ENCODE results near the gene FAM234A. TPM values are rescaled to one million over a fixed set of nuclear protein-coding genes. Genes with fewer than 3 reads are reported as not detected.

FAM234A gene
- polyA plus RNA-seq, 6 donors from 2014 or later = 19.3 to 28.7 (median 24.5) TPM

DNA sequence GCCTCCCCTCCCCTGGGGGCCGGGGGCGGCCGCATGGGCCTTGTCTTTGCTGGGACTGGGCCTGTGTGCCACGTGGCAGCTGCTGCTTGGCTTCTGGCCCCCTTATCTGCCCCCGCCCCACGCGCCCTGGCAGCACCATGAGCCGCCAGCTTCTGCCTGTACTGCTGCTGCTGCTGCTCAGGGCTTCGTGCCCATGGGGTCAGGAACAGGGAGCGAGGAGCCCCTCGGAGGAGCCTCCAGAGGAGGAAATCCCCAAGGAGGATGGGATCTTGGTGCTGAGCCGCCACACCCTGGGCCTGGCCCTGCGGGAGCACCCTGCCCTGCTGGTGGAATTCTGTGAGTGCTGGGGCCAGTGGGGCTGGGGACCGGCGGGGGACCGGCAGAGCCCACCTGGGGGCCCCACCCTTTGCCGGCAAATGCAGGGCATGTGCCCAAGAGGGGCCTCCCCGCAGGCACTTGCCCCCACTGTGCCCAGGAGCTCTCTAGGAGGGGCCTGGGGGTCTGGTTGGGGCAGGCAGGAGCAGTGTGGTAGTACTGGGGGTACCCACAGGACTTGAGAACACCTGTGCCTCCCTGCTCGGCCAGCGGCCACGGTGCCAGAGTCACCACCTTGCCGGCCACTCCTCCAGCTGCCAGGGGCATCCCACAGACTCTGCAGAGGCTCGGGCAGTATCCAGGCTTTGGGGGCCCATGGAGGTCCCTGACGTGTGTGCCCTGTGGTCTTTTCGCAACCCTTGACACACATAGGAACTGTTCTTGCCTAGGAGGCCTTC is 48.6 kb downstream of the FAM234A start, which contains the start of gene PDIA2:
PDIA2 (plus strand) TSS at position 132 of the 773 bp plus-strand sequence; CDS start at position 138, 6 bp downstream.
- no peak for ATAC-seq (ENCODE audit: low read depth in 2 of 2)
- no peak for DNase-seq
- Mint-ChIP-seq H3K27me3 (peaks cover 5 to 26% (median 15%) of the 10 kb centered on the region in 3 donors), H3K4me1 (peaks cover 0 to 3% (median 0%) of the 10 kb centered on the region in 3 donors), H3K4me3 (no peak within 1 kb of the TSS), H3K27ac (no peak within 1 kb of the TSS), H3K9me3 (no peaks in the 10 kb centered on the region), H3K36me3 (peaks cover 0 to 5% of the 10 kb centered on the region in 2 donors)

DNA sequence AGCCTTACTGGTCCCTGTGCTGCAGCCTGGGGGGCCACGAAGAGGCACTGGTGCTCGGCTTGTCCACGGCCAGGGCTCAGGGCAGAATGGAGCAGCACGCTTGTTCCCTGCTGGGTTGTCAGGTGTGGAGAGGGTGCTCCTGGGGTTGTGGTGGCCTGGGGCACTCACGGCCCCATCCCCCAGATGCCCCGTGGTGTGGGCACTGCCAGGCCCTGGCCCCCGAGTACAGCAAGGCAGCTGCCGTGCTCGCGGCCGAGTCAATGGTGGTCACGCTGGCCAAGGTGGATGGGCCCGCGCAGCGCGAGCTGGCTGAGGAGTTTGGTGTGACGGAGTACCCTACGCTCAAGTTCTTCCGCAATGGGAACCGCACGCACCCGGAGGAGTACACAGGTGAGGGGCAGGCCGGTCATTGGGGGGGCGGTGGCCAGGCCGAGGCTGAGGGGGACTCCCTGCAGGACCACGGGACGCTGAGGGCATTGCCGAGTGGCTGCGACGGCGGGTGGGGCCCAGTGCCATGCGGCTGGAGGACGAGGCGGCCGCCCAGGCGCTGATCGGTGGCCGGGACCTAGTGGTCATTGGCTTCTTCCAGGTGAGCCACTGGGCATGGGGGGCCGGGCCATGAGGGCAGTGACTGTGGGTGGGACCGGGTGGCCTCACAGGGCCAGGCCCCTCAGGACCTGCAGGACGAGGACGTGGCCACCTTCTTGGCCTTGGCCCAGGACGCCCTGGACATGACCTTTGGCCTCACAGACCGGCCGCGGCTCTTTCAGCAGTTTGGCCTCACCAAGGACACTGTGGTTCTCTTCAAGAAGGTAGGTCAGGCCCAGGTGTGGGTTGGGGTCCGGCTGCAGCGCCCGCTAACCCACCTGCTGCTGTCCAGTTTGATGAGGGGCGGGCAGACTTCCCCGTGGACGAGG is 49.8 kb downstream of the FAM234A start:
- Mint-ChIP-seq H3K27ac (no peak overlapping the region), H3K27me3 (peaks cover 0 to 14% (median 8%) of the 10 kb centered on the region in 3 donors), H3K4me3 (no peak overlapping the region), H3K36me3 (peaks cover 0 to 8% of the 10 kb centered on the region in 2 donors), H3K4me1 (peaks cover 0 to 3% (median 0%) of the 10 kb centered on the region in 3 donors), H3K9me3 (no peaks in the 10 kb centered on the region)
- DNase-seq = no peak
- no peak for ATAC-seq (ENCODE audit: low read depth in 2 of 2)

DNA sequence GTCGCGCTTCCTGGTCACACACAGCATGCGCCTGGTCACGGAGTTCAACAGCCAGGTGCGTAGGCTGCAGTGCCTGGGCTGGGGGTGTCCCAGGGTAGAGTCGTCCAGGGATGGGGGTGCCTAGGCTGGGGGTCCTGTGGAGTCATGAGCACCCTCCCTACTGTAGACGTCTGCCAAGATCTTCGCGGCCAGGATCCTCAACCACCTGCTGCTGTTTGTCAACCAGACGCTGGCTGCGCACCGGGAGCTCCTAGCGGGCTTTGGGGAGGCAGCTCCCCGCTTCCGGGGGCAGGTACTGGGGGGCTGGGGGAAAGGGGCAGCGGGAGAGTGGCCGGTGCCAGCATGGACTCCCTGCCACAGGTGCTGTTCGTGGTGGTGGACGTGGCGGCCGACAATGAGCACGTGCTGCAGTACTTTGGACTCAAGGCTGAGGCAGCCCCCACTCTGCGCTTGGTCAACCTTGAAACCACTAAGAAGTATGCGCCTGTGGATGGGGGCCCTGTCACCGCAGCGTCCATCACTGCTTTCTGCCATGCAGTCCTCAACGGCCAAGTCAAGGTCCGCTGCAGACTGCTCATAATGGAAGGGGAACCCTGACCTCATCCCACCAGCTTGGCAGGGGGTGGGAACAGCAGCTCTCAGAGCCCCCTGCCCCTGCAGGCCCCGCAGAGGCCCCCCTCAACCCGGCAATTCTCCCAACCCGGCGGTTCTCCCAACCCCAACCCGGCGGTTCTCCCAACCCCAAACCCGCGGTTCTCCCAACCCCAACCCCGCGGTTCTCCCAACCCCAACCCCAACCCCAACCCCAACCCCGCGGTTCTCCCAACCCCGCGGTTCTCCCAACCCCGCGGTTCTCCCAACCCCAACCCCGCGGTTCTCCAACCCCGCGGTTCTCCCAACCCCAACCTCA is 50.8 kb downstream of the FAM234A start:
- no peaks in the 10 kb centered on the region for H3K9me3 Mint-ChIP-seq
- H3K27ac Mint-ChIP-seq = no peak overlapping the region
- DNase-seq = no peak
- no peak for ATAC-seq (ENCODE audit: low read depth in 2 of 2)
- H3K4me1 Mint-ChIP-seq = peaks cover 0 to 3% (median 0%) of the 10 kb centered on the region in 3 donors
- peaks cover 0 to 14% (median 7%) of the 10 kb centered on the region in 3 donors for H3K27me3 Mint-ChIP-seq
- H3K36me3 Mint-ChIP-seq = peaks cover 0 to 8% of the 10 kb centered on the region in 2 donors
- no peak overlapping the region for H3K4me3 Mint-ChIP-seq

DNA sequence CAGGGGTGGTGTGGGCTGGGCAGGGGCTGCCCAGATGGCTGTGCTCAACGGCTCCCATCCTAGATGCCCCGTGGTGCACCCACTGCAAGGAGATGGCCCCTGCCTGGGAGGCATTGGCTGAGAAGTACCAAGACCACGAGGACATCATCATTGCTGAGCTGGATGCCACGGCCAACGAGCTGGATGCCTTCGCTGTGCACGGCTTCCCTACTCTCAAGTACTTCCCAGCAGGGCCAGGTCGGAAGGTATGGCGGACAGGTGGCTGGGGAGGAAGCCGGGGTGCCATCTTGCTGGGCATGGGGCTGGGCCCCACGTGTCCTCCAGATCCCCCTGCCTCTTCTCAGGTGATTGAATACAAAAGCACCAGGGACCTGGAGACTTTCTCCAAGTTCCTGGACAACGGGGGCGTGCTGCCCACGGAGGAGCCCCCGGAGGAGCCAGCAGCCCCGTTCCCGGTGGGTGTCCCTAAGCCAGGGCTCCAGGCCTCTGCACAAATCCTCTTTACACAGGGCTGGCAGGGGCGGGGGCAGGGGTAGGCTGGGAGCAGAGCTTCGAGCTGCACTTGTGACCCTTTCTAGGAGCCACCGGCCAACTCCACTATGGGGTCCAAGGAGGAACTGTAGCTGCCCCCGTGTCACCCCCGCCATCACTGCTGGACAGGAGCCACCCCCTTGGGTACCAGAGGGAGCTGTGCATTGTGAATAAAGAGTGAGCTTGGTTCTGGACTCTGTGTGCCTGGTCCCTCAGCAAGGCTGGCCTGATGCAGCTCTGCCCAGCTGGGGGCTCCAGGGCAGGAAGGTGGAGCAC is 52.1 kb downstream of the FAM234A start:
- no peaks in the 10 kb centered on the region for H3K9me3 Mint-ChIP-seq
- peaks cover 0 to 3% (median 0%) of the 10 kb centered on the region in 3 donors for H3K4me1 Mint-ChIP-seq
- H3K36me3 Mint-ChIP-seq = peaks cover 0 to 8% of the 10 kb centered on the region in 2 donors
- DNase-seq (no peak), ATAC-seq (ENCODE audit: low read depth in 2 of 2) (no peak)
- H3K4me3 Mint-ChIP-seq = no peak overlapping the region
- peaks cover 0 to 5% (median 0%) of the 10 kb centered on the region in 3 donors for H3K27me3 Mint-ChIP-seq
- no peak overlapping the region for H3K27ac Mint-ChIP-seq

DNA sequence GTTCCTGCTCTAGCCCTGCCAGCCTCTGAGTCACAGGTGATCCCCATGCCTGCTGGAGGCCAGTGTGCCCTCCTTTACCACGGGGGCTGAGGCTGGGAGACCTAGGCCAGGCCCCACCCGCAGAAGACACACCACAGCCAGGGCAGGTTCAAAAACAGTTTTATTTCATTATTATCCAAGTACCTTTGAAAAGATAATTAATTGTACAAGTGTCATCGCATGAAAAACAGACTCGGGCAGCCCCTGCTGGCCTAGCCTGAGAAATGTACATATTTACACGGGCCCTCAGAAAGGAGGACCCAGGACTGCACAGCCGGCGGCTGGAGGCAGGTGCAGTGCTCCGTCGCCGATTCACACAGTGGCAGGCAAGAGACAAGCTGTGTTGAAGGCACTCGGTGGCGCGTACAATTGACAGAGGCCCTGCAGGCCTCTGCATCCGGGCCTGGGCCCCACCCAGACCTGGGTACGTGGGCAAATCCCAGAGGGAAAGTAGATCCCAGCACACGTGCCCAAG is 52.7 kb downstream of the FAM234A start:
- H3K27ac Mint-ChIP-seq = no peak overlapping the region

DNA sequence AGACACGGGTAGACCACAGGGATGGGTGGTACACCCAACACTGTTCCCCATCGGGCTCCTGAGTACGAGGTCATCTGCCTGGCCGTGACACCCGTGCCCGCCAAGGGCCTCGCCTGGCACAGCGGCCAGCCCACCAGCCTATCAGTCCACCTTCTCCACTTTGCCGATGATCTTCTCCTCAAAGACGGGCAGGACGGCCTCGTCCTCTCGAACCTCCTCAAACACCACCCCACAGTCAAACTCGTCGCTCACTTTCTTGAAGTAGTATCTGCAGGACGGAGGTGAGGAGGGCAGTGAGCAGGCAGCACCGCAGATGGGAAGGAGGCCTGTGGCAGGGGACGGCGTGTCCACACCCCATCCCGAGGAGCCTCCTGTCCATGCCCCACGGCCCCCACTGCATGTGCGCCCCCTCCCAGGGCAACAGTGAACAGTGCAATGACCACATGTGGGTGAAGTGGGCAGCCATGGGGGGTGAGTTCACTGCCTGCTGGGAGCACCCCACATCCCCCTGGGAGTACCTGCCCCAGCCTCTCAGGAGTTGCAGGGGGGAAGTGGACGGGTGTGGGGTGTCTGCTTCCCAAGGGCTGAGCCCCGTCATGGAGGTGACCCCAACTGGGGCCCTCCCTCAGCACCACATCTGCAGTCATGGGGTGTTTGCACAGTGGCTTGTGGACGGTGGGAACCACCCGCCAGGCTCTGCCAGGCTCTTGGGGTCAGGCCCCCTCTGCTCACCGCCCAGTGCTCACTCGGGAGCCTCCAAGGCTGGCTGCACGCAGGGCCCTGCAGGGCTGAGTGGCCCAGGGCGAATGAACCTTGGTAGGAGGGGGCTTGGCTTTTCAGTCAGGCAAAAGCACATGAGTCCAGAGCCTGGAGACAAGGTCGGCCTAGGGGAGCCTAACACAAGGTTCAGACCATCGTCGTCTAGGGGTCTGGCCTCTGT is 53.6 kb downstream of the FAM234A start:
- Mint-ChIP-seq H3K27ac (no peak overlapping the region), H3K9me3 (no peaks in the 10 kb centered on the region), H3K27me3 (no peaks in the 10 kb centered on the region), H3K36me3 (peaks cover 0 to 8% of the 10 kb centered on the region in 2 donors), H3K4me1 (peaks cover 0 to 3% (median 3%) of the 10 kb centered on the region in 3 donors), H3K4me3 (no peak overlapping the region)
- ATAC-seq (ENCODE audit: low read depth in 2 of 2) = no peak
- DNase-seq = no peak

More for the DNA sequence above, 52.7 kb downstream of the FAM234A start:
- peaks cover 0 to 3% (median 0%) of the 10 kb centered on the region in 3 donors for H3K4me1 Mint-ChIP-seq
- DNase-seq (no peak), ATAC-seq (ENCODE audit: low read depth in 2 of 2) (no peak)
- H3K27me3 Mint-ChIP-seq = no peaks in the 10 kb centered on the region
- peaks cover 0 to 8% of the 10 kb centered on the region in 2 donors for H3K36me3 Mint-ChIP-seq
- H3K4me3 Mint-ChIP-seq = no peak overlapping the region
- H3K9me3 Mint-ChIP-seq = no peaks in the 10 kb centered on the region

DNA sequence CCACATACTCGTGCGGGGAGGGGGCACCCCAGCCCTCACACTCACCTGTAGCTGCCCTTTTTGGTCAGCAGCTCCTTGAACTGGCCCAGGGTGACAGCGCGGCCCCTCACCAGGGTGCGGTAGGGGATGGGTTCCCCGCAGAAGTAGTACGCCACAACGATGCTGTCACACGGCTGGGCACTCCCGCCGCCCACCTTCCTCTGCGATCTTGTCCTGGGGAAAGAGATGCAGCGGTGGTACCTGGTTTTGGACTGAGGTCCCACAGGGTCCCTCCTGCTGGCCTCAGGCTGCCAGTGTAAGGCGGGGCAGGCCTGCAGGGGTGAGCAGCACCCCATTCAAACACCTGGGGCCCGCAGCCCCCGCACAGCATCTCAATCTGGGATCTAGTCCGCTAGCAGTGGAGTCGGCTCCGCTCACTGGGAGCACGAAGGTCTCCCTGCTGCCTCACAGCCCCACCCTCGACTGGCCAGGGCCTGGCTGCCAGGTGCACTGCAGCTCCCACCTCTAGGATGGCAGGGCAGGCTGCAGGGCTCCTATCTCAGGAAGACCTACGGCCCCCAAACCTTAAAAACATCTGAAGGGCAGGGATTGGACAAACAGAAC is 54.9 kb downstream of the FAM234A start:
- H3K4me3 Mint-ChIP-seq = no peak overlapping the region
- no peak overlapping the region for H3K27ac Mint-ChIP-seq
- H3K36me3 Mint-ChIP-seq = peaks cover 0 to 8% of the 10 kb centered on the region in 2 donors
- no peaks in the 10 kb centered on the region for H3K27me3 Mint-ChIP-seq
- H3K4me1 Mint-ChIP-seq = peaks cover 0 to 3% (median 3%) of the 10 kb centered on the region in 3 donors
- no peak for DNase-seq
- H3K9me3 Mint-ChIP-seq = no peaks in the 10 kb centered on the region
- ATAC-seq (ENCODE audit: low read depth in 2 of 2) = no peak

DNA sequence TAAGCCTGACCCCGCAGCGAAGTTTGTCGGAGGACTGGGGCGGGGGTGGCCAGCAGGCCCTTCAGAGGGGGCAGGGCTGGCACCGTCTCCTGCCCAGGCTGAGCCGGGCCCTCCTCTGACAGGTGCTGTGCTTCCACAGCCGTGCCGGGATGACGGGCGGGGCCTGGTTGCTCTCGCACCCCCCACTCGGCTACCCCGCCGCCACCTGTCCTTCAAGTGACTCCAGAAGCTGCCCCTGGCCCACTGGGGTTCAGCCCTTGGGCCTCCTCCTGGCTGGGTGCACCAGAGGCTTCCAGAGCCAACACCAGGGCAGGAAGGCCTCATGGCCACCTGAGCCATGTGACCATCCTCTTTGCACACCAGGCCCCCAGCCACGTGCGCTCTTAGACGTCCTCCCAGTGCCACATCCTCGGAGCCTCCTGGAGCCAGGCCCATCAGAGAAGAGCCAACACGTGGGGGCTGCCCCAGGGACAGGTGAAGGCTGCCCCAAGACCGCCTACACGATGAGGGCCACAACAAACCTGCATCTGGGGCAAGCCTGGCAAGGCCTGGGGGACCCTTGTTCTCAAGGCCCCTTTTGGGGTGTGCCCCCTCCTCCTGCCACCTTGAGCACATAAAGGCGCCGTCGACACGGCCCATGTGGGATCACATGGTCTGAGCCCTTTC is 55.5 kb downstream of the FAM234A start:
- DNase-seq (no peak), ATAC-seq (ENCODE audit: low read depth in 2 of 2) (no peak)
- Mint-ChIP-seq H3K27me3 (no peaks in the 10 kb centered on the region), H3K27ac (no peak overlapping the region), H3K36me3 (peaks cover 0 to 8% of the 10 kb centered on the region in 2 donors), H3K9me3 (no peaks in the 10 kb centered on the region), H3K4me1 (peaks cover 0 to 3% (median 3%) of the 10 kb centered on the region in 3 donors), H3K4me3 (no peak overlapping the region)

DNA sequence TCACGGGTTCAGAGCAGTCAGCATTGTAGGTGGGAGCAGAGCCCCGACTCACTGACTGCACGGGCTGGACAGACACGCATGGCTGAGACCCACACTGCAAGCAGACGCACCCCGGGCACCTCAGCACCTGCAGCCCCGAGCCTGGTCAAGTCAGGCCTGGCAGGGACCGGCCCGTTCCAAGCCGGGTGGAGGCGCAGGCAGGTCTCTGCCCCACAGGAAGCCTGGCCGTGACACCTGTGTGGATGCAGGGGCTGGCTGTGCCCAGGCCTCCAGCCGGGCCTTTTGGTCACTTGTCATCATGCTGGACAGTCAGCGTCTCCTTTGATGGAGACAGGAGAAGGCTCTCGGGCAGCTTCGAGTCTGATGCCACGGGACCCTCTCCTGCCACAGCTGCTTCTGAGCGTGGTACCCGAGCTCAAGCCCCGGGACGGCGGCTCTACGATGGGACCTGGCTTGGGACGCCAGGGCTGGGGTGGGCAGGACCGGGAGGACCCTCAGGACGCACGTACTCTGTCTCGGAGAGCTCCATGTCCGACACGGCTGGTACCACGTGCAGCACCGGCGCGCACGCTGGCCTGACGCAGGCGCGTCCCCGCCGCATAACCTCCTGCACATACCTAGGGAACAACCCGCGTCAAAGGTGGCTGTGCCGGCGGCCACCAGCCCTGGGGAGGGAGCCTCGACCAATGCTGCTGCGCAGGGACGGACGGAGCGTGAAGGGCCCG is 56.2 kb downstream of the FAM234A start:
- ATAC-seq (ENCODE audit: low read depth in 2 of 2) (no peak), DNase-seq (no peak)
- no peaks in the 10 kb centered on the region for H3K27me3 Mint-ChIP-seq
- H3K4me1 Mint-ChIP-seq = peaks cover 0 to 3% (median 3%) of the 10 kb centered on the region in 3 donors
- peak overlapping the region in 1 of 8 donors; percentile 25 for H3K4me3 Mint-ChIP-seq
- no peak overlapping the region for H3K27ac Mint-ChIP-seq
- H3K36me3 Mint-ChIP-seq = peaks cover 0 to 8% of the 10 kb centered on the region in 2 donors
- no peaks in the 10 kb centered on the region for H3K9me3 Mint-ChIP-seq

DNA sequence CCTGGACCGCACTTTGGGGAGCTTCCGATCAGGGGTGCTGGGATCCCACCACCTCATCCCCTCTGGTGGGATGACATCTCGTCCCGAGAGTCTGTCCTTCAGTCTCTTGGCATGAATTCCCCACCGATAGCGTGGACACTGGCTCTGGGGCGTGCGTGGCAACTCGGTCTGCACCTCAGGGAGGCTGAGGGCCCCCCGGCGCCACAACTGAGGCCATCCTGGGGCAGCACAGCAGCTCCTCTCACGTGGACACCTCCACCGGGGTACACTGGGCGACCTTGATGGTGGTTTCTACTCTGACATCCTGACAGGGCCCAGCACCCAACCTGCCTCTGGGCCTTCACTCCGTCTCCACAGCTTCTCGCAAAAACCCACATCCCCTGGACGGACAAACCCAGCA is 56.9 kb downstream of the FAM234A start:
- Mint-ChIP-seq H3K9me3 (no peaks in the 10 kb centered on the region), H3K36me3 (peaks cover 0 to 8% of the 10 kb centered on the region in 2 donors), H3K4me3 (no peak overlapping the region), H3K4me1 (peaks cover 0 to 3% (median 0%) of the 10 kb centered on the region in 3 donors), H3K27ac (peak overlapping the region in 1 of 6 donors; percentile 30), H3K27me3 (no peaks in the 10 kb centered on the region)
- ATAC-seq (ENCODE audit: low read depth in 2 of 2) (no peak), DNase-seq (no peak)

Data from naive B cell (primary cell).